ENCODE measurements around the gene NT5DC1. TPM values are rescaled to one million over a fixed set of nuclear protein-coding genes. Genes with fewer than 3 reads are reported as not detected.

Gene NT5DC1
- total RNA-seq, 4 donors from 2014 or later = 7.4 to 12.9 (median 11.4) TPM

- 73% methylated on average over 14 of the region's 17 CpGs for WGBS
- no peaks in the 10 kb centered on the region for H3K4me1 ChIP-seq
- peaks cover 1% of the 10 kb centered on the region for H3K36me3 ChIP-seq
- H3K4me3 ChIP-seq = no peak overlapping the region
- no peaks in the 10 kb centered on the region for H3K9me3 ChIP-seq
- TF ChIP-seq CTCF (IDR thresholded peaks at IDR 0.05) (no peak), EP300 (IDR thresholded peaks at IDR 0.05) (no peak), POLR2AphosphoS5 (IDR thresholded peaks at IDR 0.05) (no peak), POLR2A (IDR thresholded peaks at IDR 0.05) (no peak)
- peak; percentile 83 to 93 for DNase-seq (ENCODE audit: low spot score in 2 of 2)
- H3K27ac ChIP-seq = no peak overlapping the region
- H3K27me3 ChIP-seq = no peaks in the 10 kb centered on the region
Observed at GRCh38 chr6:116229287-116229913, 128.7 kb downstream of the NT5DC1 start.

- no peaks in the 10 kb centered on the region for H3K27me3 ChIP-seq
- whole genome bisulfite sequencing = 81% methylated on average over 3 of the region's 3 CpGs
Observed at GRCh38 chr6:116234689-116235088, 134.0 kb downstream of the NT5DC1 start.

DNA sequence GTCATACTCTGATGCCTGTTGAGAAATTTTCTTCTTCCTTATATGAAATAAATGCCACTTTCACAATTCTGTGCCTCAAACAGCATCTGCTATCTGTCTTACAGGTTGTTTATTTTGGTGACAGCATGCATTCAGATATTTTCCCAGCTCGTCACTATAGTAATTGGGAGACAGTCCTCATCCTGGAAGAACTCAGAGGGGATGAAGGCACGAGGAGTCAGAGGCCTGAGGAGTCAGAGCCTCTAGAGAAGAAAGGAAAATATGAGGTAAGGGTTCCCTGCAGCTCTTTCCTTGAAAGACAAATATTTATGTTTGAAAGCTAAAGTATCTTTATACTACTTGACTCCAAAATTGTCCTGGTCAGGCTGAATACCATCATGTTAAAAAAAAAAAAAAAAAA is 137.4 kb downstream of the NT5DC1 start:
- H3K36me3 ChIP-seq = peaks cover 16% of the 10 kb centered on the region
- H3K27ac ChIP-seq = no peak overlapping the region
- H3K4me1 ChIP-seq = no peaks in the 10 kb centered on the region
- TF ChIP-seq EP300 (IDR thresholded peaks at IDR 0.05) (no peak), POLR2AphosphoS5 (IDR thresholded peaks at IDR 0.05) (no peak), CTCF (IDR thresholded peaks at IDR 0.05) (no peak), POLR2A (IDR thresholded peaks at IDR 0.05) (no peak)
- no peaks in the 10 kb centered on the region for H3K9me3 ChIP-seq
- no peak overlapping the region for H3K4me3 ChIP-seq
- 89% methylated on average over 2 of the region's 2 CpGs for WGBS
- no peak for DNase-seq (ENCODE audit: low spot score in 2 of 2)
- H3K27me3 ChIP-seq = no peaks in the 10 kb centered on the region

More at GRCh38 chr6:116234689-116235088, 134.0 kb downstream of the NT5DC1 start:
- TF ChIP-seq EP300 (IDR thresholded peaks at IDR 0.05) (no peak), CTCF (IDR thresholded peaks at IDR 0.05) (no peak), POLR2A (IDR thresholded peaks at IDR 0.05) (no peak), POLR2AphosphoS5 (IDR thresholded peaks at IDR 0.05) (no peak)
- Histone ChIP-seq H3K36me3 (peaks cover 16% of the 10 kb centered on the region), H3K9me3 (no peaks in the 10 kb centered on the region), H3K4me1 (no peaks in the 10 kb centered on the region), H3K27ac (no peak overlapping the region), H3K4me3 (no peak overlapping the region)
- no peak for DNase-seq (ENCODE audit: low spot score in 2 of 2)

GRCh38 chr6:116239256-116239655 is 138.6 kb downstream of the NT5DC1 start:
- WGBS = 95% methylated on average over 2 of the region's 2 CpGs
- no peaks in the 10 kb centered on the region for H3K9me3 ChIP-seq

More at GRCh38 chr6:116239256-116239655, 138.6 kb downstream of the NT5DC1 start:
- Histone ChIP-seq H3K4me1 (no peaks in the 10 kb centered on the region), H3K36me3 (peaks cover 16% of the 10 kb centered on the region), H3K27me3 (no peaks in the 10 kb centered on the region), H3K27ac (no peak overlapping the region), H3K4me3 (no peak overlapping the region)
- TF ChIP-seq POLR2A (IDR thresholded peaks at IDR 0.05) (no peak), POLR2AphosphoS5 (IDR thresholded peaks at IDR 0.05) (no peak), EP300 (IDR thresholded peaks at IDR 0.05) (no peak), CTCF (IDR thresholded peaks at IDR 0.05) (no peak)
- DNase-seq (ENCODE audit: low spot score in 2 of 2) = no peak
